GM18508 (cell line): ENCODE results near the gene MRPS6.

Source experiments
- ATAC-seq: cut with Tn5 transposase; IDR thresholded peaks from one replicate; pipeline ENCODE4 v1.9.1; 2021; ENCODE audit warnings: moderate number of reproducible peaks; ENCODE audit not compliant: insufficient read depth, unreplicated experiment

The MRPS6 gene

GRCh38 chr21:34174470-34174869, 101.1 kb downstream of the MRPS6 start:
- no peak for ATAC-seq

GRCh38 chr21:34176448-34176847, 103.1 kb downstream of the MRPS6 start:
- ATAC-seq, result no peak

GRCh38 chr21:34177919-34178567, 104.7 kb downstream of the MRPS6 start:
- no peak for ATAC-seq

- ATAC-seq, result no peak
Observed at GRCh38 chr21:34179204-34179935, 106.0 kb downstream of the MRPS6 start.

- no peak for ATAC-seq
Observed at GRCh38 chr21:34180407-34180806, 107.0 kb downstream of the MRPS6 start.

GRCh38 chr21:34180826-34181359, 107.5 kb downstream of the MRPS6 start:
- ATAC-seq, result no peak

- ATAC-seq, result no peak
Observed at GRCh38 chr21:34181431-34182039, 108.2 kb downstream of the MRPS6 start.

- no peak for ATAC-seq
Observed at GRCh38 chr21:34182436-34182835, 109.1 kb downstream of the MRPS6 start.

- ATAC-seq, result no peak
Observed at GRCh38 chr21:34183331-34183928, 110.1 kb downstream of the MRPS6 start.

GRCh38 chr21:34184232-34184631, 110.9 kb downstream of the MRPS6 start:
- ATAC-seq, result no peak

- no peak for ATAC-seq
Observed at GRCh38 chr21:34185026-34185750, 111.8 kb downstream of the MRPS6 start.

- ATAC-seq, result no peak
Observed at GRCh38 chr21:34186109-34186719, 112.8 kb downstream of the MRPS6 start.

GRCh38 chr21:34187935-34188334, 114.6 kb downstream of the MRPS6 start:
- ATAC-seq, result no peak

- ATAC-seq, result no peak
Observed at GRCh38 chr21:34189506-34189905, 116.1 kb downstream of the MRPS6 start.

GRCh38 chr21:34190576-34191321, 117.4 kb downstream of the MRPS6 start:
- no peak for ATAC-seq

GRCh38 chr21:34191876-34192275, 118.5 kb downstream of the MRPS6 start:
- ATAC-seq, result no peak
